SK-N-SH treated with all-trans-retinoic acid at 6 μM for 48 hours (cell line): ENCODE data around the gene PUS7.
"Not testable (repeated sequence)": the region's sequence is repeated elsewhere in the genome, so short reads cannot be mapped to it uniquely, and the experiment has no call there.

Experiments used
- ATAC-seq: fragments of 200-7000 bp; cut with Tn5 transposase; 3 replicates; pipeline ENCODE4 v1.9.1; 2020; ENCODE audit warnings: mild to moderate bottlenecking, moderate library complexity
- BACH2 ChIP-seq: fragments of 250-450 bp; sonication (Bioruptor Pico); IDR thresholded peaks from 2 replicates; pipeline ENCODE4 v1.9.0; 2021; ENCODE audit warnings: mild to moderate bottlenecking, borderline replicate concordance
- GLIS3 ChIP-seq: fragments of 250-450 bp; sonication (Bioruptor Pico); IDR thresholded peaks from 2 replicates; pipeline ENCODE4 v1.5.0; 2020; ENCODE audit warnings: mild to moderate bottlenecking, moderate library complexity
- TCF4 ChIP-seq: fragments of 250-450 bp; sonication (Bioruptor Pico); IDR thresholded peaks from 2 replicates; pipeline ENCODE4 v1.8.0; 2021; ENCODE audit warnings: mild to moderate bottlenecking, moderate library complexity, borderline replicate concordance
- TOX ChIP-seq: fragments of 250-450 bp; sonication (Bioruptor Pico); IDR thresholded peaks from 2 replicates; pipeline ENCODE4 v1.8.0; 2021; ENCODE audit warnings: mild to moderate bottlenecking, moderate library complexity, borderline replicate concordance
- ZC3H10 ChIP-seq: fragments of 250-450 bp; sonication (Bioruptor Pico); IDR thresholded peaks from 2 replicates; pipeline ENCODE4 v1.5.1; 2021; ENCODE audit warnings: mild to moderate bottlenecking, moderate library complexity
- ZFP3 ChIP-seq: fragments of 250-450 bp; sonication (Bioruptor Pico); IDR thresholded peaks from 2 replicates; pipeline ENCODE4 v1.5.0; 2020; ENCODE audit warnings: mild to moderate bottlenecking, moderate library complexity
- ZFP30 ChIP-seq: fragments of 450-650 bp; formaldehyde crosslinking; IDR thresholded peaks from 2 replicates; pipeline ENCODE4 v1.5.0; 2022; ENCODE audit warnings: mild to moderate bottlenecking, moderate library complexity
- ZNF565 ChIP-seq: fragments of 450-650 bp; formaldehyde crosslinking; conservative IDR thresholded peaks from 2 replicates; pipeline ENCODE4 v1.5.0; 2020; ENCODE audit warnings: low read depth, mild to moderate bottlenecking, moderate library complexity
- ZNF8 ChIP-seq: fragments of 450-650 bp; formaldehyde crosslinking; IDR thresholded peaks from 2 replicates; pipeline ENCODE4 v1.5.0; 2020; ENCODE audit warnings: mild to moderate bottlenecking, moderate library complexity
- TF ChIP-seq, protein P1 (sequence below): fragments of 250-450 bp; sonication (Bioruptor Pico); IDR thresholded peaks from 2 replicates; pipeline ENCODE4 v1.5.1; 2020; ENCODE audit warnings: low read depth, mild to moderate bottlenecking, moderate library complexity
- TF ChIP-seq, protein P2 (sequence below): fragments of 250-450 bp; sonication (Bioruptor Pico); IDR thresholded peaks from 2 replicates; pipeline ENCODE4 v1.5.1; 2021; ENCODE audit warnings: mild to moderate bottlenecking, moderate library complexity
- TF ChIP-seq, protein P3 (sequence below): fragments of 250-450 bp; sonication (Bioruptor Pico); IDR thresholded peaks from 2 replicates; pipeline ENCODE4 v1.5.0; 2020; ENCODE audit warnings: mild to moderate bottlenecking, moderate library complexity

PUS7 gene

DNA sequence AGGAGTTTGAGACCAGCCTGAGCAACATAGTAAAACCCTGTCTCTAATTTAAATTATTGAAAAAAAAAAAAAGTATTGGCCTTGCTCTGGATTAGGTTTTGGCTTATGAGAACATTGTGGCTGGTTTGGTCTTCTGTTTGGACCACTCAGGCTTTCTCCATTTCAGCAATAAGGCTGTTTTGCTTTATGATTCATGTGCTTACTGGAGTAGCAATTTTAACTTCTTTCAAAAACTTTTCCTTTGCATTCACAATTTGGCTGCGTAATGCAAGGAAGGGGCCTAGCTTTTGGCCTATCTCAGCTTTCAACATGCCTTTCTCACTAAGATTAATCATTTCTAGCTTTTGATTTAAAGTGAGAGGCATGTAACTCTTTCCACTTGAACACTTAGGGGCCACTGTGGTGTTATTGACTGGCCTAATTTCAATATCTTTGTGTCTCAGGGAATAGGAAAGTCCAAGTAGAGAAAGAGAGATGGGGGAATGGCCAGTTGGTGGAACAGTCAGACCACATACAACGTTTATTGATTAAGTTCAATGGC, 95.4 kb downstream of the PUS7 start:
- ATAC-seq = no peak
- no peak for TF ChIP-seq ZNF8 (CRISPR knock-in tag)

DNA sequence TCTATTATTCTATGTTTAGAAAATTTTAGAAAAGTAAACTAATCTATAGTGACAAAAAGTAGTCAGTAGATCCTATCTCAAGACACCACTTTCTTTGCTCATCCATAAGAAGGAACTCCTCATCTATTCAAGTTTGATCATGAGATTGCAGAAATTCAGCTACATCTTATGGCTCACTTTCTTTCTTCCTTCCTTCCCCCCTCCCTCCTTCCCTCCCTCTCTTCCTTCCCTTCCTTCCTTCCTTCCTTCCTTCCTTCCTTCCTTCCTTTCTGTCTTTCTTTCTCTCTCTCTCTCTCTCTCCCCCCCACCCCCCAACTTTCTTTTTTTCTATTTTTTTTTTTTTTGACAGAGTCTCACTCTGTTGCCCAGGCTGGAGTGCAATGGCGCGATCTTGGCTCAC, 98.1 kb downstream of the PUS7 start:
- TF ChIP-seq BACH2 (no peak), TOX (CRISPR knock-in tag) (no peak), ZFP30 (no peak)
- TF ChIP-seq, all 23 proteins: peak for 0
- ATAC-seq = no peak

DNA sequence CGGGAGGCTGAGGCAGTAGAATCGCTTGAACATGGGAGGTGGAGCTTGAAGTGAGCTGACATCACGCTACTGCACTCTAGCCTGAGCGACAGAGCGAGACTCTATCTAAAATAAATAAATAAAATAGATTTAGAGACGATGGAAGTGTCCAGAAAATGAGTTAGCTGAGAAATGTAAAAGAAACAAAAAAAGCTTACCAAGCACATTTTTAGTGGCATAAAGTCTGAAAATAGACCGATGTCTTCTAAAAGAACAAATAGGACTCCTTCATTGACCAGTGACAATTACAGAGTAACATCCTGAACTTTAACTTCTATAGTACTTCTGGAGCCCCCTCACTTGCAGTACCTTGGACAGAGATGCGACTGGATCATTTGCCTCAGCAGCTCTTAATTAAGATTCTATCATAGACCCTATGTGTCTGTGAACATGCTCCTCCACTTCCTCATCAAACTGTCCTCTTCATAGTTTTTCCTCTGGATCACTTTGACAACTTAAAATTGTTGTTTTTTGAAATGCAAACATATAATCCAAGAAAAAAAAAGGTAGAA, 108.1 kb downstream of the PUS7 start:
- peak; percentile 60; the same call in 1 of the 3 replicates for ATAC-seq
- no peak for TF ChIP-seq TCF4 (CRISPR knock-in tag)
- TF ChIP-seq ZFP3 = no peak
- TF ChIP-seq ZNF8 (CRISPR knock-in tag) = no peak
- no peak for TF ChIP-seq ZNF565 (CRISPR knock-in tag)
- TF ChIP-seq, protein P1, sequence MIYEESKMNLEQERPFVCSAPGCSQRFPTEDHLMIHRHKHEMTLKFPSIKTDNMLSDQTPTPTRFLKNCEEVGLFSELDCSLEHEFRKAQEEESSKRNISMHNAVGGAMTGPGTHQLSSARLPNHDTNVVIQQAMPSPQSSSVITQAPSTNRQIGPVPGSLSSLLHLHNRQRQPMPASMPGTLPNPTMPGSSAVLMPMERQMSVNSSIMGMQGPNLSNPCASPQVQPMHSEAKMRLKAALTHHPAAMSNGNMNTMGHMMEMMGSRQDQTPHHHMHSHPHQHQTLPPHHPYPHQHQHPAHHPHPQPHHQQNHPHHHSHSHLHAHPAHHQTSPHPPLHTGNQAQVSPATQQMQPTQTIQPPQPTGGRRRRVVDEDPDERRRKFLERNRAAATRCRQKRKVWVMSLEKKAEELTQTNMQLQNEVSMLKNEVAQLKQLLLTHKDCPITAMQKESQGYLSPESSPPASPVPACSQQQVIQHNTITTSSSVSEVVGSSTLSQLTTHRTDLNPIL = no peak

DNA sequence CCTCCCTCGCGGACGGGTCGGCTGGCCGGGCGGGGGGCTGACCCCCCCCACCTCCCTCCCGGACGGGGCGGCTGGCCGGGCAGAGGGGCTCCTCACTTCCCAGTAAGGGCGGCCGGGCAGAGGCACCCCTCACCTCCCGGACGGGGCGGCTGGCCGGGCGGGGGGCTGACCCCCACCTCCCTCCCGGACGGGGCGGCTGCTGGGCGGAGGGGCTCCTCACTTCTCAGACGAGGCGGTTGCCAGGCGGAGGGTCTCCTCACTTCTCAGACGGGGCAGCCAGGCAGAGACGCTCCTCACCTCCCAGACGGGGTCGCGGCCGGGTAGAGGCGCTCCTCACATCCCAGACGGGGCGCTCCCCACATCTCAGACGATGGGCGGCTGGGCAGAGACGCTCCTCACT, 111.3 kb downstream of the PUS7 start:
- ATAC-seq = not testable (repeated sequence)

DNA sequence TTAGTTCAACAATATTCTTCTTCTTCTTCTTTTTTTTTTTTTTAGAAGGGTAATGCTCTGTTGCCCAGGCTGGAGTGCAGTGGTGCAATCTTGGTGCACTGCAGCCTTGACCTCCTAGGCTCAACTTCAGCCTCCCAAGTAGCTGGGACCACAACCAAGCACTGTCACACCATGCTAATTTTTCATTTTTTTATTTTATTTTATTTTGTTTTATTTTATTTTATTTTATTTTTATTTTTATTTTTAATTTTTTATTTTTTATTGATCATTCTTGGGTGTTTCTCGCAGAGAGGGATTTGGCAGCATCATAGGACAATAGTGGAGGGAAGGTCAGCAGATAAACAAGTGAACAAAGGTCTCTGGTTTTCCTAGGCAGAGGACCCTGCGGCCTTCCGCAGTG, 112.3 kb downstream of the PUS7 start:
- not testable (repeated sequence) for ATAC-seq

DNA sequence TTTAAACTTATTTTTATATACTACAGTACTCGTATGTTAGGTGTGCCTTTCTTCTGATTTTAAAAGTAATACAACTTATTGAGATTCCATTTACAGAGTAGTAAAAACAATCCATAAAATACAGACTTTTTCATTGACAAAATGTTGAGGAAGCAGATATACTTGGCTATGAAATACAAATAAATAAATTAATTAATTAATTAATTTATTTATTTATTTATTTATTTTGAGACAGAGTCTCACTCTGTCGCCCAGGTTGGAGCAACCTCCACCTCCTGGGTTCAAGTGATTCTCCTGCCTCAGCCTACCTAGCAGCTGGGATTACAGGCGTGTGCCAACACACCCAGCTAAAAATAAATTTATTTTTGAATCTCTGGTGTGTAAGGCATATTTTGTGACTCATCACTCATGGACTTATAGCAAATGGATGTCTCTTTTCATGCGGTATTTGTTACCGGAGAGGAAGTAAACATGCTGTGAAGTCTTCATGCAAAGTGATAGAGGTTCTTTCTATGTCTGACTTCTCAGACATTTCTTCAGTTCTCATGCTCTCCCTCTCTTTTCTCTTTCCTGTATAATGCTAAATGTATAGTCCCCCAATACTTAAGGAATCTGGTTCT, 113.2 kb downstream of the PUS7 start:
- peak; percentile 35; the same call in 2 of the 3 replicates for ATAC-seq
- TF ChIP-seq, protein P2, sequence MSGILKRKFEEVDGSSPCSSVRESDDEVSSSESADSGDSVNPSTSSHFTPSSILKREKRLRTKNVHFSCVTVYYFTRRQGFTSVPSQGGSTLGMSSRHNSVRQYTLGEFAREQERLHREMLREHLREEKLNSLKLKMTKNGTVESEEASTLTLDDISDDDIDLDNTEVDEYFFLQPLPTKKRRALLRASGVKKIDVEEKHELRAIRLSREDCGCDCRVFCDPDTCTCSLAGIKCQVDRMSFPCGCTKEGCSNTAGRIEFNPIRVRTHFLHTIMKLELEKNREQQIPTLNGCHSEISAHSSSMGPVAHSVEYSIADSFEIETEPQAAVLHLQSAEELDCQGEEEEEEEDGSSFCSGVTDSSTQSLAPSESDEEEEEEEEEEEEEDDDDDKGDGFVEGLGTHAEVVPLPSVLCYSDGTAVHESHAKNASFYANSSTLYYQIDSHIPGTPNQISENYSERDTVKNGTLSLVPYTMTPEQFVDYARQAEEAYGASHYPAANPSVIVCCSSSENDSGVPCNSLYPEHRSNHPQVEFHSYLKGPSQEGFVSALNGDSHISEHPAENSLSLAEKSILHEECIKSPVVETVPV (CRISPR knock-in tag) = no peak
- TF ChIP-seq, protein P3, sequence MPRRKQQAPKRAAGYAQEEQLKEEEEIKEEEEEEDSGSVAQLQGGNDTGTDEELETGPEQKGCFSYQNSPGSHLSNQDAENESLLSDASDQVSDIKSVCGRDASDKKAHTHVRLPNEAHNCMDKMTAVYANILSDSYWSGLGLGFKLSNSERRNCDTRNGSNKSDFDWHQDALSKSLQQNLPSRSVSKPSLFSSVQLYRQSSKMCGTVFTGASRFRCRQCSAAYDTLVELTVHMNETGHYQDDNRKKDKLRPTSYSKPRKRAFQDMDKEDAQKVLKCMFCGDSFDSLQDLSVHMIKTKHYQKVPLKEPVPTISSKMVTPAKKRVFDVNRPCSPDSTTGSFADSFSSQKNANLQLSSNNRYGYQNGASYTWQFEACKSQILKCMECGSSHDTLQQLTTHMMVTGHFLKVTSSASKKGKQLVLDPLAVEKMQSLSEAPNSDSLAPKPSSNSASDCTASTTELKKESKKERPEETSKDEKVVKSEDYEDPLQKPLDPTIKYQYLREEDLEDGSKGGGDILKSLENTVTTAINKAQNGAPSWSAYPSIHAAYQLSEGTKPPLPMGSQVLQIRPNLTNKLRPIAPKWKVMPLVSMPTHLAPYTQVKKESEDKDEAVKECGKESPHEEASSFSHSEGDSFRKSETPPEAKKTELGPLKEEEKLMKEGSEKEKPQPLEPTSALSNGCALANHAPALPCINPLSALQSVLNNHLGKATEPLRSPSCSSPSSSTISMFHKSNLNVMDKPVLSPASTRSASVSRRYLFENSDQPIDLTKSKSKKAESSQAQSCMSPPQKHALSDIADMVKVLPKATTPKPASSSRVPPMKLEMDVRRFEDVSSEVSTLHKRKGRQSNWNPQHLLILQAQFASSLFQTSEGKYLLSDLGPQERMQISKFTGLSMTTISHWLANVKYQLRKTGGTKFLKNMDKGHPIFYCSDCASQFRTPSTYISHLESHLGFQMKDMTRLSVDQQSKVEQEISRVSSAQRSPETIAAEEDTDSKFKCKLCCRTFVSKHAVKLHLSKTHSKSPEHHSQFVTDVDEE = no peak
- no peak for TF ChIP-seq ZFP30
- no peak for TF ChIP-seq ZNF565 (CRISPR knock-in tag)
- no peak for TF ChIP-seq GLIS3 (CRISPR knock-in tag)
- TF ChIP-seq ZNF8 (CRISPR knock-in tag) = no peak
- no peak for TF ChIP-seq ZC3H10 (CRISPR knock-in tag)
- TF ChIP-seq, all 23 proteins: peak for 0
